Activated T-helper 1 cell treated with anti-CD3 and anti-CD28 coated beads, Interleukin-2, amount 50 U/mL, for 16 hours (primary cell): ENCODE measurements around the gene ZBTB20.
"Not testable (repeated sequence)": the region's sequence is repeated elsewhere in the genome, so short reads cannot be mapped to it uniquely, and the experiment has no call there.

ENCODE experiments used
- DNase-seq, 2 donors: peaks; one replicate each; pipeline ENCODE4 v3.0.0-alpha.2; 2020; ENCODE audit warnings: low read depth in 1 of 2, low spot score in 1 of 2

Gene ZBTB20

GRCh38 chr3:114839476-114839875 lies 307.6 kb downstream of the ZBTB20 start:
- DNase-seq, result no peak

- no peak for DNase-seq
Observed at GRCh38 chr3:114838025-114838424, 309.1 kb downstream of the ZBTB20 start.

- no peak for DNase-seq
Observed at GRCh38 chr3:114834175-114834940, 312.7 kb downstream of the ZBTB20 start.

DNA sequence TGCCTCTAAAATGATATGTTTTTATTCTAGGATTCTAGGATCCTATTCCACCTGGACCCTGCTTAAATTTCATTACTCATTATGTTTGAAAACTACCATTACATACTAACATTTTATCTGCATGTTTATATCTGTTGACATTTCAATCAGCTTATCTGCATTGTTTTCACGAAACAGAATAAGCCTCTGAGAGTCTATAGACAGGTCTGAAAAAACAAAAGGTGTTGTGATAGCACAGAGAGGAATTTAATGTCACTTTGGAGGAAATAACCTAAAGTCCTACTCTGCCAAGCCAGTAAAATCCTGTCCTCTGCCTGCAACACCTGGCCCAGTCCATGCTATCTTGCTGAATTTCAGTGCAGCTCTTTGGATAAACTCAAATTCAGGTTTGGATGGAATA lies 315.2 kb downstream of the ZBTB20 start:
- no peak for DNase-seq

DNA sequence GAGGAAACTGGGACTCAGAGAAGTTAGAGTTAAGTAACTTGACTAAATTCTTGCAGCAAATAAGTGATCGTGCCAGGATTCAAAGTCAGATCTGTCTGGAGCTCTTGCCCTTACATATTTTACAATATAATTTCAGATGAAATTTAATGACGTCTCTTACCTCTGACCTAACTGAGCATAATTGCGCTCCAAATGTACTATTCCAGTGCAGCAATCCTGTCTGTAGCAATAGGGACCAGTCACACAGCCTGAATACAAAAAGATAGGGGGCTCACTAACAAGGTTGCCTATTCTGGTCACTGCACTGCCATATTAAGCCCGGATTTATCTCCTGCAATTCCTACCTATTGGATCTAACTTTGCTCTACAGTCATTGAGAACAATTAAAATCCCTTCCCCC lies 316.4 kb downstream of the ZBTB20 start:
- no peak for DNase-seq

- no peak for DNase-seq
Observed at GRCh38 chr3:114829783-114830182, 317.3 kb downstream of the ZBTB20 start.

DNA sequence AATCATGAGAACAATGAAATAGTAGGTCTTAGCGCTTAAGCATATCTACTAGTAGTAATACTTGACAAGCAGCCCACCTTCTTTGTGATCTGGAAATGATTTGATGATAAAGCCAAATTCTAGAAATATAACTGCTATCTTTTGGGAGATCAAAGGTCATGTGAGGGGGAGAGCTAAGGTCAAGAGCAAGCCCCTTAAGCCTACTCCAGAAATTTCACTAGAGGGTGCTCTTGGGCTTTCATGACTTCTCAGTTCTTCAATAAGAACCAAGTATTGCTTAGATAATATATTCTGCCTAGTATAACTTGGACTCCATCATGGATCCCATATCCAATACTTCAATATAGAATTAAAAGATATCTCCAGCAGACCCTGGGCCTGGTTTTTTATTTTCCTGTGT lies 319.6 kb downstream of the ZBTB20 start:
- DNase-seq, result no peak

DNA sequence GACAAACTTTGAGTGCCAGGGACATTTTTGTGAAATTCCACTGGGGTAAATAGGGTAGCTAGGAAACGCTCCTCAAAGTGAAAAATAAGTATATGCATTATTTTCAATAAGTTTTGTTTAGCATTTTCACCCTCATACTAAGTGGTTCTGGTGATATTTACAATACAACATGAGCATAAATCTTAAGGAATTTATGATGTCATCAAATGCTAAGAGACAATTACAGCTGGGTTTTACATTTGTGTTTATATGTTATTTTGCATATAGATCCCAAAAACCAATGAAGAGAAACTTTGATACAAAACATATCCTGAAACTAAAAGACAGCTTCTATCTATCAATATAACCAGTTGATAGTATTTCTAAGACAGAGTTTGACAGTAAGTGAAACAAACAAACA lies 323.1 kb downstream of the ZBTB20 start:
- no peak for DNase-seq

DNA sequence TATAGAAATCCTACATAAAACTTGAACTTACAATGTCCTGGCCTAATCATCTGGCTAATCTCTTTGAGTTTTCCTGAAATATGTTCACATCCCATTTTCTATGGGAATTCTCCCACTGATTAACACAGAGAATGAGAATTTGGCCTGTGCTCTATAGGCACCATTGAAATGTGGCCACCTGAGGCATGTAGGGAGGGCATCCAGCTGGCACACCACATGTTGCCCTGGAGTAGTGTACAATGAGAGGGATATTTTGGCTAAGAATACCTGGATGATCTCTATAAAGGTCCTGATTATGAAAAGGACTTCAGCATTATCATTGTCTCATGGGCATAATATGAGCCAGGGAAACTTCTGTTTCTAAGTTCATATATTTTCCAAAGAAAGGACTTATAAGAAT lies 324.0 kb downstream of the ZBTB20 start:
- DNase-seq, result no peak

GRCh38 chr3:114816052-114816451 lies 331.0 kb downstream of the ZBTB20 start:
- DNase-seq, result no peak

GRCh38 chr3:114812541-114813238 lies 334.4 kb downstream of the ZBTB20 start:
- DNase-seq, result not testable (repeated sequence)

DNA sequence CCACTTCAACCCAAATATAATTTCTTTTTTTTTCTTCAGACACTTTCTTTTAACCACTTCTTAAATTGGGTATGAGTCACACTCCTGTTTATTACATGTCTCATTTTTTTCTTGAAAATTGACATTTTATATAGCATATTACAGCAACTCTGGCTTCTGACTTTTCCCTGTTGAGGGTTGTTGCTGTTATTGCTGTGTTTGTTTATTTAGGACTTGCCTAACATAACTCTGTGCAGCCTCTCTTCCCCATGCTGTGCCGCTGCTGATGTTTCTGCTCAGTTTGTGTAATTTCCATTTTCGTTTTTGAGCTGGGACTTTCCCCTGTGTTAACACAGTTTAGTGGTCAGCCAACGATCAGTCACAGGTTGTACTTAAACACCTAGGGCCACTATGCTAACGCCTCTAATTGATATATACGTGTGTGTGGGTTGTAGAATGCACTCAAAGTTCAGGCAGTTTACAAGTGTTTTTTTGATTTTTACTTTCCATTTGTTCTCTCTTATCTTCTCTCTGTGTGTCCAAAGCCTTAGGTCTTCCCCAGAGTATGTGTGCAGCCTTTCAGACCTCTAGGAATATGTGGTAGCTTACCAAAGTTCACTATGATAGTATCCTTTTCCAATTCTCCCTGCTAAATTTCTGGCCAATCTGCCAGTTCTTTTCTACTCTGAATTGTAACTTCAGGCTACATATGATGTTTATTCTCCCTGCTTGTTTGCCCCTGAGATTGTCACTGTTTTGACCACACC lies 337.2 kb downstream of the ZBTB20 start:
- no peak for DNase-seq

GRCh38 chr3:114804099-114804498 lies 343.0 kb downstream of the ZBTB20 start:
- no peak for DNase-seq

GRCh38 chr3:114803042-114803695 lies 343.9 kb downstream of the ZBTB20 start:
- DNase-seq, result no peak

DNA sequence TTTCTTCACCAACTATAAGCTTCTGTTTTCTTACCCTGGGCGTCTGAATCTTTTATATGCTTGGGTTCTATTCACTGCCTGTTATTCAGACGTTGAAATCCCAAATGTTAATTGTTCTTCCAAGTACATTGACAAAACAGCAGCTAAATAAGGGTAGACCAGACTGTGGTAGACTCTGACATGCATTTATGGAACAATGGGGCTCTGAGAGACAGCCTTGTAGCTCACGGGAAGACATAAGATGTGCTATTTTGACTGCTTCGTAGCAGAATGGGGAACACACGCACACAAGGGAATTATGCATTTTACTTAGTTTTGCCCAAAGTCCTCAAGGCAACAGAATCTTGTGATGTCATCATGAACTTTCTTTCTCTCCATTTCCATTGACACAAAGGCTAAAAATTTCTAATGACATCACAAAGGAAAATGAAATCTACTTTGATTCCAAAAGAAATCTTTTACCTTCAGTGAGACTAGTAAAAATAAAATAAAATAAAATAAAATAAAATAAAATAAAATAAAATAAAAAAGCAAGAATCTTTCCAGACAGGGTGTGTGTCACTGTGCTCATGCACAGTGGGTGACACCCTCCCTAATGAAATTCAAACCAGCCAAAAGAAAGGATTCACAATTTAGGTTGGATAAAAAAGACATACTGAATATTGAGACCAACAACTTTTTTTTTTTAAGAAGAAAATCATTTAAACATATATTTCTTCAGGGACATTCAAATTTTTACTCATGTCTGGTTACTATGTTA lies 346.6 kb downstream of the ZBTB20 start:
- no peak for DNase-seq

GRCh38 chr3:114799816-114800215 lies 347.3 kb downstream of the ZBTB20 start:
- DNase-seq, result no peak

GRCh38 chr3:114796796-114797195 lies 350.3 kb downstream of the ZBTB20 start:
- DNase-seq, result no peak

- DNase-seq, result no peak
Observed at GRCh38 chr3:114794894-114795630, 352.0 kb downstream of the ZBTB20 start.

DNA sequence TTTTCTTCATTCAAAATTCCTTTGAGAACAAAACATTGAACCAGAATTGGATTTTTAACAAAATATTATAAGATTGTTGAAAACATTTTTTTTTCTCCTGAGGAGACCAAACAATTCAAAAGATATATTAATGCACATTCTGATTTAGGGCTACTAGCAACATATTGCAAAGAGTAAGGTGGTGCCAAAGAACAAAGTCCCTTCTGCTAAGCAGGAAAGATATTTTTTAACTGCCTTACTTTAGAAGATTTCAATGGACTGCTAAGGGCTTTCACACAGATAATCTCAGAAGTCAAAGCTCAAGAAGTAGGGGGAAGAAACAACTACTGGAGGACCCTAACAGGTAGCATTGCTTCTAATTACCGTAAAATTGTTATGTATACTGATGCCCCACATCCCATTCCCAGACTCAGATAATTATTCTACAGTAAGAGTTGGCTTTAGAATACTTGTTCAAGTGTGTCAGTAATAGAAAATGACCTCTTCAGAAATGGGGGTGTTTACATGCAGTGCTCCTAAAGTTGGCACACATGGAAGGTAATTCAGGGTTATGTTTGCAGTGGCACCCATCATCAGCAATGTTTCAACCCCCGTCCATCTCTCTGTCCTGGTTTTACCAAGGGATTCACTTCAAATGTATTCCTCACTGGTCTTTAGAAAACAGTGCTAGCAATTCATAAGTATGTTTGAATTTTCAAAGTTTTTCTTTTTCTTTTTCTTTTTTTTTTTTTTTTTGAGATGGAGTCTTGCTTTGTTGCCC lies 354.7 kb downstream of the ZBTB20 start:
- no peak for DNase-seq
